Measurements from ENCODE around the gene GP9.

DNA sequence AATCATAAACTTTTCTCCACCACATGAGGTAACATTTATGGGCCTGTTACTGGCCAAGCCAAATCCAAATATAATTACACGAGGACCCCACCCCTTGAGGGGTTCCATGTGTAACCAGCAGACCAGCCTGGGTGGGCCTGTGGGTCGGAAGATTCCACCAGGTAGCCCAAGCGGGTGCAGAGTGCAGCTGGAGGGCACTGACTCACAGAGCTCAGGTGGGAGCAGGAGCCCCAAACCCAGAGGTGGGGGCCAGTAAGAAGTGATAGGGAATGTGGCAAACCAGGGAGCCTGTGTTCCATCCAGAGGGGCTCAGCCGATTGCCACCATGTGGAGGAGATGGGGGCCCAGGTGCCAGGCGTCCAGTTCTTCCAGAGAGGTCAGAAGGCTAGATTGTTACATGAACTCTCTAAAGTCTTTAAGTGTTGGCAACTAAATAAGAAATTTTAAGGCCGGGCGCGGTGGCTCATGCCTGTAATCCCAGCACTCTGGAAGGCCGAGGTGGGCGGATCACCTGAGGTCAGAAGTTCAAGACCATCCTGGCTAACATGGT is 2.6 kb downstream of the GP9 start:
- TF ChIP-seq, protein P1, sequence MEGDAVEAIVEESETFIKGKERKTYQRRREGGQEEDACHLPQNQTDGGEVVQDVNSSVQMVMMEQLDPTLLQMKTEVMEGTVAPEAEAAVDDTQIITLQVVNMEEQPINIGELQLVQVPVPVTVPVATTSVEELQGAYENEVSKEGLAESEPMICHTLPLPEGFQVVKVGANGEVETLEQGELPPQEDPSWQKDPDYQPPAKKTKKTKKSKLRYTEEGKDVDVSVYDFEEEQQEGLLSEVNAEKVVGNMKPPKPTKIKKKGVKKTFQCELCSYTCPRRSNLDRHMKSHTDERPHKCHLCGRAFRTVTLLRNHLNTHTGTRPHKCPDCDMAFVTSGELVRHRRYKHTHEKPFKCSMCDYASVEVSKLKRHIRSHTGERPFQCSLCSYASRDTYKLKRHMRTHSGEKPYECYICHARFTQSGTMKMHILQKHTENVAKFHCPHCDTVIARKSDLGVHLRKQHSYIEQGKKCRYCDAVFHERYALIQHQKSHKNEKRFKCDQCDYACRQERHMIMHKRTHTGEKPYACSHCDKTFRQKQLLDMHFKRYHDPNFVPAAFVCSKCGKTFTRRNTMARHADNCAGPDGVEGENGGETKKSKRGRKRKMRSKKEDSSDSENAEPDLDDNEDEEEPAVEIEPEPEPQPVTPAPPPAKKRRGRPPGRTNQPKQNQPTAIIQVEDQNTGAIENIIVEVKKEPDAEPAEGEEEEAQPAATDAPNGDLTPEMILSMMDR (IDR thresholded peaks at IDR 0.05) = no peak
- no peak for TF ChIP-seq POLR2A (IDR thresholded peaks at IDR 0.05)
